ENCODE measurements around the gene LRRC25.
"Not testable (repeated sequence)": the region's sequence is repeated elsewhere in the genome, so short reads cannot be mapped to it uniquely, and the experiment has no call there.

Gene LRRC25

GRCh38 chr19:18361646-18362045 lies 35.8 kb downstream of the LRRC25 start:
- no peak overlapping the region for H3K4me3 ChIP-seq (ENCODE audit: low read depth, low read length)
- H3K4me1 ChIP-seq: peaks cover 15% of the 10 kb centered on the region
- no peaks in the 10 kb centered on the region for H3K27me3 ChIP-seq (ENCODE audit: control insufficient read depth, insufficient read depth, low read length)
- no peak overlapping the region for H2AFZ ChIP-seq
- no peak overlapping the region for H3K27ac ChIP-seq
- H3K36me3 ChIP-seq (ENCODE audit: control insufficient read depth, insufficient read depth, low read length): no peaks in the 10 kb centered on the region
- no peaks in the 10 kb centered on the region for H3K9me3 ChIP-seq (ENCODE audit: control insufficient read depth, low read length)
- H3K79me2 ChIP-seq: peaks cover 5% of the 10 kb centered on the region
- H3K4me2 ChIP-seq (ENCODE audit: low read length): no peak overlapping the region
- TF ChIP-seq CTCF (IDR thresholded peaks at IDR 0.05): no peak
- H3K9ac ChIP-seq: no peak overlapping the region

GRCh38 chr19:18357041-18357440 lies 40.4 kb downstream of the LRRC25 start:
- Histone ChIP-seq H3K9ac (no peak overlapping the region), H3K9me3 (ENCODE audit: control insufficient read depth, low read length) (no peaks in the 10 kb centered on the region), H3K36me3 (ENCODE audit: control insufficient read depth, insufficient read depth, low read length) (no peaks in the 10 kb centered on the region), H3K4me3 (ENCODE audit: low read depth, low read length) (no peak overlapping the region), H3K4me1 (no peaks in the 10 kb centered on the region), H2AFZ (no peak overlapping the region), H3K27ac (no peak overlapping the region), H3K27me3 (ENCODE audit: control insufficient read depth, insufficient read depth, low read length) (no peaks in the 10 kb centered on the region), H3K79me2 (no peaks in the 10 kb centered on the region), H3K4me2 (ENCODE audit: low read length) (no peak overlapping the region)
- TF ChIP-seq CTCF (IDR thresholded peaks at IDR 0.05): no peak

- not testable (repeated sequence) for H3K79me2 ChIP-seq; H3K27ac ChIP-seq; H2AFZ ChIP-seq; H3K4me1 ChIP-seq; H3K4me3 ChIP-seq (ENCODE audit: low read depth, low read length); H3K9ac ChIP-seq; H3K27me3 ChIP-seq (ENCODE audit: control insufficient read depth, insufficient read depth, low read length); H3K9me3 ChIP-seq (ENCODE audit: control insufficient read depth, low read length); H3K4me2 ChIP-seq (ENCODE audit: low read length); H3K36me3 ChIP-seq (ENCODE audit: control insufficient read depth, insufficient read depth, low read length)
Observed at GRCh38 chr19:18354743-18355142, 42.7 kb downstream of the LRRC25 start.

- Histone ChIP-seq H3K27ac (no peak overlapping the region), H3K79me2 (no peaks in the 10 kb centered on the region), H3K27me3 (ENCODE audit: control insufficient read depth, insufficient read depth, low read length) (no peaks in the 10 kb centered on the region), H3K9ac (no peak overlapping the region), H2AFZ (no peak overlapping the region), H3K9me3 (ENCODE audit: control insufficient read depth, low read length) (no peaks in the 10 kb centered on the region), H3K4me2 (ENCODE audit: low read length) (no peak overlapping the region), H3K36me3 (ENCODE audit: control insufficient read depth, insufficient read depth, low read length) (no peaks in the 10 kb centered on the region), H3K4me1 (no peaks in the 10 kb centered on the region), H3K4me3 (ENCODE audit: low read depth, low read length) (no peak overlapping the region)
- TF ChIP-seq CTCF (IDR thresholded peaks at IDR 0.05): no peak
Observed at GRCh38 chr19:18353378-18354005, 43.9 kb downstream of the LRRC25 start.

GRCh38 chr19:18351544-18351943 lies 45.9 kb downstream of the LRRC25 start:
- no peak overlapping the region for H3K9ac ChIP-seq
- no peaks in the 10 kb centered on the region for H3K4me1 ChIP-seq
- H3K9me3 ChIP-seq (ENCODE audit: control insufficient read depth, low read length): no peaks in the 10 kb centered on the region
- no peak overlapping the region for H3K4me2 ChIP-seq (ENCODE audit: low read length)
- H3K27ac ChIP-seq: no peak overlapping the region
- H2AFZ ChIP-seq: no peak overlapping the region
- TF ChIP-seq CTCF (IDR thresholded peaks at IDR 0.05): no peak
- no peak overlapping the region for H3K4me3 ChIP-seq (ENCODE audit: low read depth, low read length)
- no peaks in the 10 kb centered on the region for H3K27me3 ChIP-seq (ENCODE audit: control insufficient read depth, insufficient read depth, low read length)
- no peaks in the 10 kb centered on the region for H3K36me3 ChIP-seq (ENCODE audit: control insufficient read depth, insufficient read depth, low read length)
- H3K79me2 ChIP-seq: no peaks in the 10 kb centered on the region
